GF-D8 (cell line): ENCODE data around the gene UBAC2.
A peak's percentile ranks its signal among the peaks of the same experiment; 100 is the strongest.
"Not testable (repeated sequence)": the region's sequence is repeated elsewhere in the genome, so short reads cannot be mapped to it uniquely, and the experiment has no call there.

Experiments used
- DNase-seq: peaks from one replicate; lab custom pipeline; 2025; lab: John Stamatoyannopoulos, UW

UBAC2 gene

GRCh38 chr13:99249606-99250005 lies 49.0 kb downstream of the UBAC2 start:
- not testable (repeated sequence) for DNase-seq

- DNase-seq: no peak
These were observed 50.5 kb downstream of the UBAC2 start for GRCh38 chr13:99250982-99251825.

- DNase-seq: no peak
These were observed 51.3 kb downstream of the UBAC2 start for GRCh38 chr13:99251921-99252320.

- DNase-seq: no peak
These were observed 54.2 kb downstream of the UBAC2 start for GRCh38 chr13:99254830-99255229.

- DNase-seq: no peak
These were observed 54.6 kb downstream of the UBAC2 start for GRCh38 chr13:99255271-99255670.

- DNase-seq: no peak
These were observed 55.6 kb downstream of the UBAC2 start for GRCh38 chr13:99256283-99256682.

- DNase-seq: peak; percentile 43
These were observed 56.1 kb downstream of the UBAC2 start for GRCh38 chr13:99256709-99257108.

GRCh38 chr13:99257291-99257690 lies 56.6 kb downstream of the UBAC2 start:
- no peak for DNase-seq

GRCh38 chr13:99258210-99258860 lies 57.7 kb downstream of the UBAC2 start, which contains the start of gene GPR18:
Gene GPR18, minus strand, starts transcription at chr13:99258379. Its CDS starts 2,507 bp downstream, at chr13:99255872.
- no peak for DNase-seq

- no peak for DNase-seq
These were observed 58.3 kb downstream of the UBAC2 start for GRCh38 chr13:99258946-99259345.

GRCh38 chr13:99260216-99260615 lies 59.6 kb downstream of the UBAC2 start:
- DNase-seq: no peak

GRCh38 chr13:99261059-99261458 lies 60.4 kb downstream of the UBAC2 start:
- no peak for DNase-seq

- DNase-seq: no peak
These were observed 62.6 kb downstream of the UBAC2 start for GRCh38 chr13:99263126-99263785.

- peak; percentile 67 for DNase-seq
These were observed 63.4 kb downstream of the UBAC2 start for GRCh38 chr13:99264051-99264450.

- no peak for DNase-seq
These were observed 64.6 kb downstream of the UBAC2 start for GRCh38 chr13:99265162-99265800.

- DNase-seq: peak; percentile 17
These were observed 65.3 kb downstream of the UBAC2 start for GRCh38 chr13:99265821-99266426.

GRCh38 chr13:99266827-99267226 lies 66.2 kb downstream of the UBAC2 start:
- no peak for DNase-seq

GRCh38 chr13:99267927-99268326 lies 67.3 kb downstream of the UBAC2 start:
- no peak for DNase-seq

GRCh38 chr13:99268822-99269221 lies 68.2 kb downstream of the UBAC2 start:
- no peak for DNase-seq

- peak; percentile 51 for DNase-seq
These were observed 69.1 kb downstream of the UBAC2 start for GRCh38 chr13:99269627-99270241.

- DNase-seq: no peak
These were observed 69.9 kb downstream of the UBAC2 start for GRCh38 chr13:99270518-99270917.
